ENCODE measurements around the gene SMIM7. TPM values are rescaled to one million over a fixed set of nuclear protein-coding genes. Genes with fewer than 3 reads are reported as not detected.
"Not testable (repeated sequence)": the region's sequence is repeated elsewhere in the genome, so short reads cannot be mapped to it uniquely, and the experiment has no call there.

The SMIM7 gene
- total RNA-seq, 6 donors from 2014 or later, result 71.8 to 129 (median 80.4) TPM

GRCh38 chr19:16670291-16670690 lies 10.3 kb upstream of the SMIM7 start:
- no peak for DNase-seq
- TF ChIP-seq POLR2AphosphoS5 (IDR thresholded peaks at IDR 0.05) (no peak), EP300 (IDR thresholded peaks at IDR 0.05) (no peak), CTCF (IDR thresholded peaks at IDR 0.05) (no peak), POLR2A (IDR thresholded peaks at IDR 0.05) (no peak)
- H3K27ac ChIP-seq, result no peak overlapping the region
- ATAC-seq (ENCODE audit: low FRiP score in 2 of 2), result no peak
- no peaks in the 10 kb centered on the region for H3K27me3 ChIP-seq
- H3K4me1 ChIP-seq, result no peaks in the 10 kb centered on the region
- H3K9me3 ChIP-seq, result no peaks in the 10 kb centered on the region
- H3K36me3 ChIP-seq, result no peaks in the 10 kb centered on the region
- 96 to 99% methylated on average over 13 of the region's 13 CpGs for WGBS, 2 donors
- no peak overlapping the region for H3K4me3 ChIP-seq

- not testable (repeated sequence) for ATAC-seq (ENCODE audit: low FRiP score in 2 of 2); H3K27ac ChIP-seq; H3K9me3 ChIP-seq; H3K4me3 ChIP-seq; H3K27me3 ChIP-seq; H3K36me3 ChIP-seq; DNase-seq
- peaks cover 0 to 12% (median 4%) of the 10 kb centered on the region in 4 donors for H3K4me1 ChIP-seq
- WGBS, 2 donors, result 90 to 97% methylated on average over 4 of the region's 4 CpGs
These were observed 8.8 kb upstream of the SMIM7 start for GRCh38 chr19:16668702-16669101.

- no peak for ATAC-seq (ENCODE audit: low FRiP score in 2 of 2)
- Histone ChIP-seq H3K4me3 (no peak overlapping the region), H3K27ac (no peak overlapping the region), H3K36me3 (no peaks in the 10 kb centered on the region), H3K4me1 (peaks cover 0 to 13% (median 5%) of the 10 kb centered on the region in 4 donors), H3K27me3 (no peaks in the 10 kb centered on the region), H3K9me3 (no peaks in the 10 kb centered on the region)
- TF ChIP-seq EP300 (IDR thresholded peaks at IDR 0.05) (no peak), CTCF (IDR thresholded peaks at IDR 0.05) (no peak), POLR2A (IDR thresholded peaks at IDR 0.05) (no peak), POLR2AphosphoS5 (IDR thresholded peaks at IDR 0.05) (no peak)
- WGBS, 2 donors, result 86 to 95% methylated on average over 5 of the region's 5 CpGs
- DNase-seq, result no peak
These were observed 8.2 kb upstream of the SMIM7 start for GRCh38 chr19:16668176-16668575.

GRCh38 chr19:16661480-16662034 lies 1.6 kb upstream of the SMIM7 start:
- Histone ChIP-seq H3K36me3 (peaks cover 0 to 21% (median 10%) of the 10 kb centered on the region in 4 donors), H3K4me3 (peak overlapping the region; percentile 53 to 90 (median 72)), H3K4me1 (peaks cover 27 to 52% (median 31%) of the 10 kb centered on the region in 4 donors), H3K27ac (peak overlapping the region; percentile 38 to 98 (median 91)), H3K9me3 (no peaks in the 10 kb centered on the region), H3K27me3 (no peaks in the 10 kb centered on the region)
- whole genome bisulfite sequencing, 2 donors, result 2 to 4% methylated on average over 24 to 31 of the region's 31 CpGs
- ATAC-seq (ENCODE audit: low FRiP score in 2 of 2) (no peak), DNase-seq (peak; percentile 27 to 80)
- TF ChIP-seq POLR2AphosphoS5 (IDR thresholded peaks at IDR 0.05) (no peak), POLR2A (IDR thresholded peaks at IDR 0.05) (no peak), EP300 (IDR thresholded peaks at IDR 0.05) (no peak), CTCF (IDR thresholded peaks at IDR 0.05) (no peak)

GRCh38 chr19:16660763-16661479 lies 977 bp upstream of the SMIM7 start, which contains the start of gene TMEM38A:
Gene TMEM38A (plus strand): TSS chr19:16661139. CDS start chr19:16661218, 79 bp downstream.
- H3K27ac ChIP-seq, result peak within 1 kb of the TSS; percentile 84 to 98 (median 91)
- peaks cover 5 to 28% (median 17%) of the 10 kb centered on the region in 4 donors for H3K36me3 ChIP-seq
- peaks cover 27 to 53% (median 31%) of the 10 kb centered on the region in 4 donors for H3K4me1 ChIP-seq
- ATAC-seq (ENCODE audit: low FRiP score in 2 of 2), result peak; percentile 59
- TF ChIP-seq POLR2AphosphoS5 (IDR thresholded peaks at IDR 0.05), result peak in 1 of 2 donors; percentile 79
- peak in 1 of 4 donors; percentile 32 for TF ChIP-seq POLR2A (IDR thresholded peaks at IDR 0.05)
- TF ChIP-seq EP300 (IDR thresholded peaks at IDR 0.05), result no peak
- no peak for TF ChIP-seq CTCF (IDR thresholded peaks at IDR 0.05)
- WGBS, 2 donors, result 0 to 3% methylated on average over 17 to 30 of the region's 76 CpGs
- no peaks in the 10 kb centered on the region for H3K27me3 ChIP-seq
- H3K4me3 ChIP-seq, result peak within 1 kb of the TSS; percentile 53 to 90 (median 84)
- no peaks in the 10 kb centered on the region for H3K9me3 ChIP-seq
- DNase-seq, result peak; percentile 71 to 91
